Measurements from ENCODE around the gene UPP2. TPM values are rescaled to one million over a fixed set of nuclear protein-coding genes. Genes with fewer than 3 reads are reported as not detected.

UPP2 gene
- total RNA-seq, 1 experiment from 2014 or later = not detected

DNA sequence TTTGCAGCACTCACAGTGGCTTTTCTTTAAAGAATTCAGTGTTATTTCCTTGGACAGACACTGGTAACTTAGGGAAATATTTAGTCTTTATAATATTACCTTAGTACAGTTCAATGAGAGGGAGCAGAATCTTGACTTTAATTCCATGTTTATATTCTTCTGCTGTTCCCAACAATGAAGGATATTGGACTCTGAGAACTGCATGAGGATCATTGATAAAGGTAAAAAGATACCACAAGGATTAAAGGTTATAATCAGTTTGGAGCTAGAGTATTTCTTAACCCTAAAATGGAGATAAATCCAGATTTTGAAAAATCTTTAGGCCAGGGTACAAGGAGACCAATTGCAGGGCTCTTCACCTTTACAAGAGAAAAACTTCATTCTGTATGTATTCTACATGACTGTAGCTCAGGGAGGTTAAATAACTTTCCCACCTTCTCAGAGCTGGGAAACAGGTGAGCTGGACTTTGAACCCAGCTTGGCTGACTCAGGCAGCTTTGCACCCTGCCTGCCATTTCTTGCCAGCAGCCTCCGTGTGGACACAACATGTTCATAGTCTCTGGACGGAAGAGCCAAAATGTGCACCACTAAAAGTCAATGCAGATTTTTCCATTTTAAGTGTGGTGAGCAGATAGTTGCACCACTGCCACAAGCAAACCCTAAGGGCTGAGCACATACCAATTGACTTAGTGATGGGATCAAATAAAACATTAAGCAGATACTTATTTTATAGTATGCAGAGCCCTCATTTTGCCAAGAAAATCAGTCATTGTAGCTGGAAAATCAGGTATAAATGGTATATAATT, 26.7 kb downstream of the UPP2 start:
- Histone ChIP-seq H3K4me1 (ENCODE audit: control insufficient read depth, insufficient read depth, low read length) (no peaks in the 10 kb centered on the region), H3K27me3 (ENCODE audit: control insufficient read depth, insufficient read depth, low read length) (peaks cover 8% of the 10 kb centered on the region), H3K27ac (ENCODE audit: low read length) (no peak overlapping the region), H3K36me3 (ENCODE audit: control insufficient read depth, insufficient read depth, low read length) (no peaks in the 10 kb centered on the region), H3K4me3 (ENCODE audit: low read depth in 2 of 2, low read length in 2 of 2) (no peak overlapping the region), H3K9me3 (ENCODE audit: control insufficient read depth, insufficient read depth, low read depth, low read length) (no peaks in the 10 kb centered on the region)
- ATAC-seq (no peak), DNase-seq (ENCODE audit: low read depth, low spot score) (no peak)
- BruUV-seq (replicated peaks) = no TSS peak
- POLR2A ChIA-PET = no interaction called here
- CTCF ChIA-PET = no interaction called here
- intact Hi-C loops (cut with micrococcal nuclease; ENCODE audit: unreplicated experiment) (no loop called here), in situ Hi-C loops (cut with HindIII; ENCODE audit: low pct_unique_long_range_greater_than_20kb, low sequenced_read_pairs) (no loop called here)
- TF ChIP-seq POLR2AphosphoS5 (IDR thresholded peaks at IDR 0.05; ENCODE audit: low read depth, low read length) (no peak), TCF7L2 (IDR thresholded peaks at IDR 0.05; ENCODE audit: low read depth, low read length) (no peak), SIN3A (IDR thresholded peaks at IDR 0.05; ENCODE audit: borderline replicate concordance, insufficient read depth, low read depth, low read length) (no peak)
- TF ChIP-seq, protein P1, sequence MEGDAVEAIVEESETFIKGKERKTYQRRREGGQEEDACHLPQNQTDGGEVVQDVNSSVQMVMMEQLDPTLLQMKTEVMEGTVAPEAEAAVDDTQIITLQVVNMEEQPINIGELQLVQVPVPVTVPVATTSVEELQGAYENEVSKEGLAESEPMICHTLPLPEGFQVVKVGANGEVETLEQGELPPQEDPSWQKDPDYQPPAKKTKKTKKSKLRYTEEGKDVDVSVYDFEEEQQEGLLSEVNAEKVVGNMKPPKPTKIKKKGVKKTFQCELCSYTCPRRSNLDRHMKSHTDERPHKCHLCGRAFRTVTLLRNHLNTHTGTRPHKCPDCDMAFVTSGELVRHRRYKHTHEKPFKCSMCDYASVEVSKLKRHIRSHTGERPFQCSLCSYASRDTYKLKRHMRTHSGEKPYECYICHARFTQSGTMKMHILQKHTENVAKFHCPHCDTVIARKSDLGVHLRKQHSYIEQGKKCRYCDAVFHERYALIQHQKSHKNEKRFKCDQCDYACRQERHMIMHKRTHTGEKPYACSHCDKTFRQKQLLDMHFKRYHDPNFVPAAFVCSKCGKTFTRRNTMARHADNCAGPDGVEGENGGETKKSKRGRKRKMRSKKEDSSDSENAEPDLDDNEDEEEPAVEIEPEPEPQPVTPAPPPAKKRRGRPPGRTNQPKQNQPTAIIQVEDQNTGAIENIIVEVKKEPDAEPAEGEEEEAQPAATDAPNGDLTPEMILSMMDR (IDR thresholded peaks at IDR 0.05) = no peak
- TF ChIP-seq, protein P2, sequence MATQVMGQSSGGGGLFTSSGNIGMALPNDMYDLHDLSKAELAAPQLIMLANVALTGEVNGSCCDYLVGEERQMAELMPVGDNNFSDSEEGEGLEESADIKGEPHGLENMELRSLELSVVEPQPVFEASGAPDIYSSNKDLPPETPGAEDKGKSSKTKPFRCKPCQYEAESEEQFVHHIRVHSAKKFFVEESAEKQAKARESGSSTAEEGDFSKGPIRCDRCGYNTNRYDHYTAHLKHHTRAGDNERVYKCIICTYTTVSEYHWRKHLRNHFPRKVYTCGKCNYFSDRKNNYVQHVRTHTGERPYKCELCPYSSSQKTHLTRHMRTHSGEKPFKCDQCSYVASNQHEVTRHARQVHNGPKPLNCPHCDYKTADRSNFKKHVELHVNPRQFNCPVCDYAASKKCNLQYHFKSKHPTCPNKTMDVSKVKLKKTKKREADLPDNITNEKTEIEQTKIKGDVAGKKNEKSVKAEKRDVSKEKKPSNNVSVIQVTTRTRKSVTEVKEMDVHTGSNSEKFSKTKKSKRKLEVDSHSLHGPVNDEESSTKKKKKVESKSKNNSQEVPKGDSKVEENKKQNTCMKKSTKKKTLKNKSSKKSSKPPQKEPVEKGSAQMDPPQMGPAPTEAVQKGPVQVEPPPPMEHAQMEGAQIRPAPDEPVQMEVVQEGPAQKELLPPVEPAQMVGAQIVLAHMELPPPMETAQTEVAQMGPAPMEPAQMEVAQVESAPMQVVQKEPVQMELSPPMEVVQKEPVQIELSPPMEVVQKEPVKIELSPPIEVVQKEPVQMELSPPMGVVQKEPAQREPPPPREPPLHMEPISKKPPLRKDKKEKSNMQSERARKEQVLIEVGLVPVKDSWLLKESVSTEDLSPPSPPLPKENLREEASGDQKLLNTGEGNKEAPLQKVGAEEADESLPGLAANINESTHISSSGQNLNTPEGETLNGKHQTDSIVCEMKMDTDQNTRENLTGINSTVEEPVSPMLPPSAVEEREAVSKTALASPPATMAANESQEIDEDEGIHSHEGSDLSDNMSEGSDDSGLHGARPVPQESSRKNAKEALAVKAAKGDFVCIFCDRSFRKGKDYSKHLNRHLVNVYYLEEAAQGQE (IDR thresholded peaks at IDR 0.05; ENCODE audit: insufficient read depth in 1 of 2, low read depth in 2 of 2, low read length in 1 of 2) = no peak

DNA sequence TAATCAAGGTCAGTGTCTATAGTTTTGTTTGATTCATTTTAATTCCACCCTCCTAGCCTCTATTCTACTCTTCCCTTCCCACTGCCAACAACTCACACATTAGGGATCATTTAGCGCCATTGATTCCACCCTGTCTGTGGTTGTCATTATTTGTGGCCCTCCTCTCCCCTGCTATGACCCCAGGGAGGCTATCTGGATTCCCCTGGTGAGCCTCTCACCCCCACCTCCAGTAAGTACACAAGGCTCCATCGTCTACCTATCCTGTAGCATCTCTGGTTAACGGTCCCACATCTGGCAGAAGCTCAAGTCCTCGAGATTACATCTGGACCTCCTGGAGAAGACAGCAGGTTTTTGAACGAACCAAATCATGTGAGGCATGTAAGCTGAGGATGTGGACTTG, 27.4 kb downstream of the UPP2 start:
- TF ChIP-seq, protein P1 (IDR thresholded peaks at IDR 0.05) = no peak
- TF ChIP-seq, protein P2 (IDR thresholded peaks at IDR 0.05; ENCODE audit: insufficient read depth in 1 of 2, low read depth in 2 of 2, low read length in 1 of 2) = no peak
- TF ChIP-seq POLR2AphosphoS5 (IDR thresholded peaks at IDR 0.05; ENCODE audit: low read depth, low read length) = no peak
- TF ChIP-seq SIN3A (IDR thresholded peaks at IDR 0.05; ENCODE audit: borderline replicate concordance, insufficient read depth, low read depth, low read length) = no peak
- TF ChIP-seq TCF7L2 (IDR thresholded peaks at IDR 0.05; ENCODE audit: low read depth, low read length) = no peak
- in situ Hi-C loops (cut with HindIII; ENCODE audit: low pct_unique_long_range_greater_than_20kb, low sequenced_read_pairs) (no loop called here), intact Hi-C loops (cut with micrococcal nuclease; ENCODE audit: unreplicated experiment) (no loop called here)
- no peak overlapping the region for H3K27ac ChIP-seq (ENCODE audit: low read length)
- H3K9me3 ChIP-seq (ENCODE audit: control insufficient read depth, insufficient read depth, low read depth, low read length) = no peaks in the 10 kb centered on the region
- BruUV-seq (replicated peaks) = no TSS peak
- ChIA-PET POLR2A (no interaction called here), CTCF (no interaction called here)
- no peaks in the 10 kb centered on the region for H3K4me1 ChIP-seq (ENCODE audit: control insufficient read depth, insufficient read depth, low read length)
- H3K27me3 ChIP-seq (ENCODE audit: control insufficient read depth, insufficient read depth, low read length) = peaks cover 8% of the 10 kb centered on the region
- no peaks in the 10 kb centered on the region for H3K36me3 ChIP-seq (ENCODE audit: control insufficient read depth, insufficient read depth, low read length)
- no peak overlapping the region for H3K4me3 ChIP-seq (ENCODE audit: low read depth in 2 of 2, low read length in 2 of 2)
- DNase-seq (ENCODE audit: low read depth, low spot score) = no peak
- no peak for ATAC-seq
